IMR-90 (cell line): ENCODE measurements around the gene HSPA1A.

Experiments used
- BHLHE40 ChIP-seq: fragments of 150-350 bp; IDR thresholded peaks from 2 replicates; pipeline ENCODE4 v1.6.1; 2016; ENCODE audit warnings: mild to moderate bottlenecking, low read depth, low read length
- CEBPB ChIP-seq: IDR thresholded peaks from 2 replicates; pipeline ENCODE4 v1.6.1; 2012; ENCODE audit warnings: low read depth, low read length, improper control_type of control experiment
- FOS ChIP-seq: fragments of 150-350 bp; IDR thresholded peaks from 2 replicates; pipeline ENCODE4 v1.6.1; 2016; ENCODE audit warnings: low read depth, low read length
- MAFK ChIP-seq: IDR thresholded peaks from 2 replicates; pipeline ENCODE4 v1.6.1; 2012; ENCODE audit warnings: low read depth, low read length, improper control_type of control experiment
- MAZ ChIP-seq: IDR thresholded peaks from 2 replicates; pipeline ENCODE4 v1.6.1; 2012; ENCODE audit warnings: low read depth, mild to moderate bottlenecking, low read length, improper control_type of control experiment, moderate library complexity, borderline replicate concordance
- MXI1 ChIP-seq: IDR thresholded peaks from 2 replicates; pipeline ENCODE4 v1.6.1; 2012; ENCODE audit warnings: low read depth, mild to moderate bottlenecking, low read length, moderate library complexity, borderline replicate concordance
- POLR2A ChIP-seq: IDR thresholded peaks from 2 replicates; pipeline ENCODE4 v1.6.1; 2012; ENCODE audit warnings: mild to moderate bottlenecking, low read depth, low read length
- RCOR1 ChIP-seq: IDR thresholded peaks from 2 replicates; pipeline ENCODE4 v1.6.1; 2012; ENCODE audit warnings: mild to moderate bottlenecking, low read length, improper control_type of control experiment; ENCODE audit not compliant: insufficient replicate concordance
- RFX5 ChIP-seq: IDR thresholded peaks from 2 replicates; pipeline ENCODE4 v1.8.0; 2012; ENCODE audit warnings: low read depth, mild to moderate bottlenecking, low read length, moderate library complexity
- SMC3 ChIP-seq: fragments of 150-350 bp; IDR thresholded peaks from 2 replicates; pipeline ENCODE4 v1.6.1; 2016; ENCODE audit warnings: low read depth, mild to moderate bottlenecking, antibody characterized with exemption, low read length, moderate library complexity
- USF2 ChIP-seq: fragments of 150-350 bp; IDR thresholded peaks from 2 replicates; pipeline ENCODE4 v1.6.1; 2017; ENCODE audit warnings: mild to moderate bottlenecking, antibody characterized with exemption, low read length, low read depth
- TF ChIP-seq, protein P1 (sequence below): conservative IDR thresholded peaks from 2 replicates; pipeline ENCODE4 v1.5.1; 2012; ENCODE audit warnings: mild to moderate bottlenecking, low read depth, low read length, improper control_type of control experiment
- TF ChIP-seq, protein P2 (sequence below): fragments of 150-350 bp; IDR thresholded peaks from 2 replicates; pipeline ENCODE4 v1.6.1; 2016; ENCODE audit warnings: low read depth, mild to moderate bottlenecking, low read length, moderate library complexity, borderline replicate concordance

GRCh38 chr6:31776485-31776988 lies 38.8 kb upstream of the HSPA1A start:
- TF ChIP-seq, protein P1, sequence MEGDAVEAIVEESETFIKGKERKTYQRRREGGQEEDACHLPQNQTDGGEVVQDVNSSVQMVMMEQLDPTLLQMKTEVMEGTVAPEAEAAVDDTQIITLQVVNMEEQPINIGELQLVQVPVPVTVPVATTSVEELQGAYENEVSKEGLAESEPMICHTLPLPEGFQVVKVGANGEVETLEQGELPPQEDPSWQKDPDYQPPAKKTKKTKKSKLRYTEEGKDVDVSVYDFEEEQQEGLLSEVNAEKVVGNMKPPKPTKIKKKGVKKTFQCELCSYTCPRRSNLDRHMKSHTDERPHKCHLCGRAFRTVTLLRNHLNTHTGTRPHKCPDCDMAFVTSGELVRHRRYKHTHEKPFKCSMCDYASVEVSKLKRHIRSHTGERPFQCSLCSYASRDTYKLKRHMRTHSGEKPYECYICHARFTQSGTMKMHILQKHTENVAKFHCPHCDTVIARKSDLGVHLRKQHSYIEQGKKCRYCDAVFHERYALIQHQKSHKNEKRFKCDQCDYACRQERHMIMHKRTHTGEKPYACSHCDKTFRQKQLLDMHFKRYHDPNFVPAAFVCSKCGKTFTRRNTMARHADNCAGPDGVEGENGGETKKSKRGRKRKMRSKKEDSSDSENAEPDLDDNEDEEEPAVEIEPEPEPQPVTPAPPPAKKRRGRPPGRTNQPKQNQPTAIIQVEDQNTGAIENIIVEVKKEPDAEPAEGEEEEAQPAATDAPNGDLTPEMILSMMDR, result no peak
- TF ChIP-seq BHLHE40, result no peak
- TF ChIP-seq RFX5, result no peak
- TF ChIP-seq RCOR1, result no peak
- TF ChIP-seq MXI1, result no peak
- TF ChIP-seq, protein P2, sequence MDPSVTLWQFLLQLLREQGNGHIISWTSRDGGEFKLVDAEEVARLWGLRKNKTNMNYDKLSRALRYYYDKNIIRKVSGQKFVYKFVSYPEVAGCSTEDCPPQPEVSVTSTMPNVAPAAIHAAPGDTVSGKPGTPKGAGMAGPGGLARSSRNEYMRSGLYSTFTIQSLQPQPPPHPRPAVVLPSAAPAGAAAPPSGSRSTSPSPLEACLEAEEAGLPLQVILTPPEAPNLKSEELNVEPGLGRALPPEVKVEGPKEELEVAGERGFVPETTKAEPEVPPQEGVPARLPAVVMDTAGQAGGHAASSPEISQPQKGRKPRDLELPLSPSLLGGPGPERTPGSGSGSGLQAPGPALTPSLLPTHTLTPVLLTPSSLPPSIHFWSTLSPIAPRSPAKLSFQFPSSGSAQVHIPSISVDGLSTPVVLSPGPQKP, result no peak
- no peak for TF ChIP-seq POLR2A
- no peak for TF ChIP-seq CEBPB
- no peak for TF ChIP-seq SMC3
- no peak for TF ChIP-seq MAZ
- TF ChIP-seq FOS, result no peak
- TF ChIP-seq USF2, result no peak
- no peak for TF ChIP-seq MAFK
